HCT116 (cell line): ENCODE results near the gene SPARC. TPM values are rescaled to one million over a fixed set of nuclear protein-coding genes. Genes with fewer than 3 reads are reported as not detected.

Experiments used
- ATAC-seq: fragments of 200-7000 bp; cut with Tn5 transposase; 2 replicates; pipeline ENCODE4 v1.9.1; 2020; ENCODE audit warnings: mild to moderate bottlenecking, moderate library complexity
- BruUV-seq: library from RNA; stranded (reverse); fragments of 400-500 nt; replicated peaks from 2 replicates; lab custom pipeline; 2021; lab: Mats Ljungman, UMichigan
- CTCF ChIA-PET: fragments of 300-600 bp; sonication (Branson Sonifier 250); formaldehyde crosslinking; loops from one replicate; lab custom pipeline; 2021; ENCODE audit warnings: antibody characterized with exemption; lab: Charles Lee
- POLR2A ChIA-PET: fragments of 300-600, 350-600 bp; sonication (Branson Sonifier 250); formaldehyde crosslinking; loops from one replicate; lab custom pipeline; 2021; ENCODE audit warnings: antibody characterized with exemption; lab: Charles Lee
- RAD21 ChIA-PET, 2 experiments: fragments of 300-600 bp; sonication (Branson Sonifier 250); formaldehyde crosslinking; loops; one replicate each; lab custom pipeline; 2023; ENCODE audit warnings: low total read pairs in 2 of 2; ENCODE audit not compliant: uncharacterized antibody in 2 of 2, unreplicated experiment in 2 of 2, low non-redundant PET in 1 of 2; lab: Charles Lee
- DNase-seq: peaks from one replicate; pipeline ENCODE4 v3.0.0-alpha.2; 2010; ENCODE audit warnings: low read depth, low spot score
- H2AFZ ChIP-seq: fragments of 200-600 bp; shearing (Covaris generic), sonication (generic); 2 replicates; pipeline ENCODE4 v1.6.1; 2017; ENCODE audit warnings: low read depth, mixed run types, mixed read lengths, antibody characterized with exemption, low read length; ENCODE audit not compliant: poor library complexity, severe bottlenecking
- H3K27ac ChIP-seq: 2 replicates; pipeline ENCODE4 v1.5.1; 2012; ENCODE audit warnings: low read depth, low read length
- H3K27me3 ChIP-seq: fragments of 200-600 bp; sonication (generic); 2 replicates; pipeline ENCODE4 v1.6.1; 2016; ENCODE audit warnings: mixed run types, low read length, mixed read lengths; ENCODE audit not compliant: insufficient read depth
- H3K36me3 ChIP-seq, 2 experiments: fragments of 200-500 bp in 1 of 2; fragments of 200-600 bp in 1 of 2; sonication (Bioruptor generic) in 1 of 2; sonication (generic) in 1 of 2; 2 replicates each; pipeline versions ENCODE4 v1.5.1 to v1.6.1; 2014 to 2016; ENCODE audit warnings: low read length in 2 of 2, inconsistent platforms in 1 of 2, mixed read lengths in 1 of 2, mixed run types in 1 of 2; ENCODE audit not compliant: insufficient read depth in 2 of 2, control insufficient read depth in 1 of 2
- H3K4me1 ChIP-seq, 2 experiments: fragments of 200-600 bp in 1 of 2; sonication (generic) in 1 of 2; 2 replicates each; pipeline versions ENCODE4 v1.5.1 to v1.6.1; 2012 to 2017; ENCODE audit warnings: low read length in 2 of 2, inconsistent platforms in 1 of 2, mild to moderate bottlenecking in 1 of 2, mixed read lengths in 1 of 2, mixed run types in 1 of 2, moderate library complexity in 1 of 2; ENCODE audit not compliant: insufficient read depth in 2 of 2, control insufficient read depth in 1 of 2
- H3K4me2 ChIP-seq: fragments of 200-600 bp; sonication (generic); 2 replicates; pipeline ENCODE4 v1.6.1; 2017; ENCODE audit warnings: mixed run types, low read length, mixed read lengths
- H3K4me3 ChIP-seq, 2 experiments: fragments of 200-600 bp in 1 of 2; sonication (generic) in 1 of 2; replicated peaks in 1 of 2; 2 replicates each; pipeline ENCODE4 v1.5.1; 2011 to 2016; ENCODE audit warnings: low read length in 2 of 2, control low read depth in 1 of 2, low read depth in 1 of 2, mild to moderate bottlenecking in 1 of 2, mixed read lengths in 1 of 2, mixed run types in 1 of 2
- H3K79me2 ChIP-seq: fragments of 200-600 bp; sonication (generic); 2 replicates; pipeline ENCODE4 v1.6.1; 2017; ENCODE audit warnings: mild to moderate bottlenecking, mixed run types, low read length, moderate library complexity, mixed read lengths; ENCODE audit not compliant: insufficient read depth
- H3K9ac ChIP-seq: fragments of 200-600 bp; sonication (generic); 2 replicates; pipeline ENCODE4 v1.6.1; 2016; ENCODE audit warnings: low read length, mixed read lengths
- H3K9me2 ChIP-seq: fragments of 200-600 bp; sonication (generic), shearing (Covaris generic); 2 replicates; pipeline ENCODE4 v1.6.1; 2017; ENCODE audit warnings: mixed run types, mild to moderate bottlenecking, moderate library complexity; ENCODE audit not compliant: insufficient read depth
- H3K9me3 ChIP-seq, 2 experiments: fragments of 200-500 bp in 1 of 2; fragments of 200-600 bp in 1 of 2; sonication (Bioruptor generic) in 1 of 2; sonication (generic) in 1 of 2; 2 replicates each; pipeline ENCODE4 v1.6.1; 2014 to 2017; ENCODE audit warnings: low read length in 2 of 2, mixed read lengths in 2 of 2, inconsistent platforms in 1 of 2, low read depth in 1 of 2, mild to moderate bottlenecking in 1 of 2, mixed run types in 1 of 2, moderate library complexity in 1 of 2; ENCODE audit not compliant: control insufficient read depth in 1 of 2, insufficient read depth in 1 of 2
- H4K20me1 ChIP-seq: fragments of 200-600 bp; sonication (generic), shearing (Covaris generic); 2 replicates; pipeline ENCODE4 v1.6.1; 2017; ENCODE audit warnings: mixed run types, mild to moderate bottlenecking, moderate library complexity; ENCODE audit not compliant: insufficient read depth
- FOSL1 ChIP-seq: IDR thresholded peaks from 2 replicates; pipeline ENCODE4 v1.6.1; 2012; ENCODE audit warnings: low read depth
- POLR2A ChIP-seq: IDR thresholded peaks from 2 replicates; pipeline ENCODE4 v1.7.0; 2011; ENCODE audit warnings: borderline replicate concordance; ENCODE audit not compliant: insufficient read depth, insufficient read length; ENCODE audit errors: extremely low read depth
- SP1 ChIP-seq: IDR thresholded peaks from 2 replicates; pipeline ENCODE4 v1.6.1; 2012; ENCODE audit warnings: low read depth
- SRF ChIP-seq: IDR thresholded peaks from 2 replicates; pipeline ENCODE4 v1.6.1; 2012; ENCODE audit warnings: low read depth
- TCF7L2 ChIP-seq: IDR thresholded peaks from 2 replicates; pipeline ENCODE4 v1.7.0; 2011; ENCODE audit warnings: borderline replicate concordance, inconsistent platforms; ENCODE audit not compliant: insufficient read depth, insufficient read length; ENCODE audit errors: extremely low read depth
- YY1 ChIP-seq: IDR thresholded peaks from 2 replicates; pipeline ENCODE4 v1.6.1; 2011; ENCODE audit warnings: low read length, low read depth, moderate library complexity, mild to moderate bottlenecking; ENCODE audit not compliant: insufficient replicate concordance; ENCODE audit errors: extremely low read depth
- ZFX ChIP-seq: fragments of 450-650 bp; IDR thresholded peaks from 2 replicates; pipeline ENCODE4 v1.6.1; 2017
- intact Hi-C: fragments of 100-400 bp; cut with micrococcal nuclease; formaldehyde crosslinking; loops from 2 replicates; pipeline ENCODE4 v1.10.0; 2022
- total RNA-seq: library from RNA; stranded (reverse); gene quantifications from one replicate; pipeline ENCODE4 v1.2.1, GENCODE V29; 2021; ENCODE audit not compliant: unreplicated experiment
- TF ChIP-seq, protein P1 (sequence below): IDR thresholded peaks from 2 replicates; pipeline ENCODE4 v1.6.1; 2012
- TF ChIP-seq, protein P2 (sequence below): IDR thresholded peaks from 2 replicates; pipeline ENCODE4 v1.6.1; 2012

Gene SPARC
- total RNA-seq, 1 experiment from 2014 or later = 3.0 TPM

DNA sequence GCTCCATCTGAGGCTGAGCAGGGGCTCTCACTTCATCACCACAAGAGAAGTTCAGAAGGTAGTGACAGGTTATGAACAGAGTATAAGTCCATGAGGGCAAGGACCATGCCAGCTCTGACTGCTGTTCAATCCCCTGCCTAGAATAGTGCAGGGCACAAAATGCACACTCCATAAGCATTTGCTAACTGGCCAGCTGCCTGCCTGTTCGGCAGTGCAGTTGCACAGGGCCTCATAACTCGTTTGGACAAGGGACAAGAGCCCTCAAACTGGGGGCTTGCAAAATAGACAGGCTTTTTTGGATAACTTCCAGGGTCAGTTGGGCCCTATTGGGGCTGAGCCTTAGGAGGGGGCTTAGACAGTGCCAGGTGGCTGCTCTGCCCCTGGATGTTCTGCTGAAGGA, 21.1 kb downstream of the SPARC start:
- H2AFZ ChIP-seq = no peak overlapping the region
- RAD21 ChIA-PET = no interaction called here
- intact Hi-C loops = no loop called here
- no peaks in the 10 kb centered on the region for H3K27me3 ChIP-seq
- no TSS peak for BruUV-seq
- ATAC-seq (no peak), DNase-seq (no peak)
- POLR2A ChIA-PET = no interaction called here
- H3K9ac ChIP-seq = no peak overlapping the region
- no peaks in the 10 kb centered on the region for H3K9me2 ChIP-seq
- no peaks in the 10 kb centered on the region for H3K9me3 ChIP-seq
- TF ChIP-seq SRF = no peak
- TF ChIP-seq, protein P1, sequence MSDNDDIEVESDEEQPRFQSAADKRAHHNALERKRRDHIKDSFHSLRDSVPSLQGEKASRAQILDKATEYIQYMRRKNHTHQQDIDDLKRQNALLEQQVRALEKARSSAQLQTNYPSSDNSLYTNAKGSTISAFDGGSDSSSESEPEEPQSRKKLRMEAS = no peak
- no peak for TF ChIP-seq POLR2A
- TF ChIP-seq, protein P2, sequence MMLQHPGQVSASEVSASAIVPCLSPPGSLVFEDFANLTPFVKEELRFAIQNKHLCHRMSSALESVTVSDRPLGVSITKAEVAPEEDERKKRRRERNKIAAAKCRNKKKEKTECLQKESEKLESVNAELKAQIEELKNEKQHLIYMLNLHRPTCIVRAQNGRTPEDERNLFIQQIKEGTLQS = no peak
- H3K79me2 ChIP-seq = no peaks in the 10 kb centered on the region
- no peak overlapping the region for H3K4me2 ChIP-seq
- H3K4me1 ChIP-seq = peaks cover 2 to 31% of the 10 kb centered on the region in 2 experiments; a peak in 3 of 4 replicates
- H3K4me3 ChIP-seq = no peak overlapping the region
- H3K36me3 ChIP-seq = no peaks in the 10 kb centered on the region
- no peak overlapping the region for H3K27ac ChIP-seq
- CTCF ChIA-PET = interaction anchor here (1.1 to 1.9 kb wide), 2 partner anchors 74 to 76 kb away, joined by 4 read pairs; no protein-coding TSS in a partner anchor
- no peaks in the 10 kb centered on the region for H4K20me1 ChIP-seq

DNA sequence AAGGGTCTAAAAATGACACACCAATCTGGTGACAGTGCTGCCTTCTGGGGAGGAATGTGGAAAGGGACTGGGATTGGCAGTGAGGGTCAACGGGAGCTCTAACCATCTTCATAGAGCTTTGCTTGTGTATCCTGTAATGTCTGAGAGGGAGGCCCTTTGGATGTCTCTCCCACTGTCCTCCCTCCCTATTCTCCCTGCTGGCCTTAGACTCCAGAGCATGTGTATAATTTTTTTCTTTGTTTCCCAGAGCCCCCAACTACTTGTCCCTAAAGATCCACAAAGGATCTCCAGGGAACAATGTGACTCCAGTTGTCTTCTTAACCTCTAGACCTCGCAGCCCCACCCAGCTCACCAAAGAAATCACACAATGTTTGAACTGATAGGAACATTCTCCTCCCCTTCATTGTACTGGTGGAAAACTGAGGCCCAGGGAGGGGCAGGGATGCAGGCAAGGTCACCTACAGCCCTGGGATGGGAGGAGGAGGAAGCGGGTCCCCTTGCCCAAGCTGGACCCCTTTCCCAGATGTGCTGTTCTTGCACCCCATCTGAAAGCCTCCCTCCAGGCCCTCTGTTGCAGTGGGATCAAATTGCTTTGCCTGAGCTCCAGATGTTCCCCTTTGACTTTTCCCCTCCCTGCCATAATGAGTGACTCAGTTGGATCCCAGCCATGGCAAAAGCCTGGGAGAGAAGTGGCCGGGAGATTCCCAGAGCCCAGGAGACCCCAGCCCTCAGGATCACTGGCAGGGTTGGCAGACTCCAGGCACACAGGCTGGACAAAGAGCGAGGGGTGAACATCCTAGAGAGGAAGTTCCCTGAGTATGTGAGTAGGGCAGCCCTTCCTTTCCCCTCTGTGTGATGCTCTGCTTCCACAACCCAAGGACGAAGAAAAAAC, 21.8 kb downstream of the SPARC start:
- Histone ChIP-seq H3K79me2 (no peaks in the 10 kb centered on the region), H2AFZ (no peak overlapping the region), H3K27me3 (no peaks in the 10 kb centered on the region), H3K9ac (no peak overlapping the region), H3K27ac (no peak overlapping the region), H3K9me2 (no peaks in the 10 kb centered on the region), H3K36me3 (no peaks in the 10 kb centered on the region), H3K4me3 (no peak overlapping the region), H3K4me1 (peaks cover 2 to 24% of the 10 kb centered on the region in 2 experiments; a peak in 3 of 4 replicates), H3K9me3 (no peaks in the 10 kb centered on the region), H4K20me1 (no peaks in the 10 kb centered on the region), H3K4me2 (peak overlapping the region; percentile 41)
- ChIA-PET CTCF (interaction anchor here (1.1 to 1.9 kb wide), 2 partner anchors 75 to 77 kb away, joined by 4 read pairs; no protein-coding TSS in a partner anchor), POLR2A (no interaction called here), RAD21 (no interaction called here)
- intact Hi-C loops = no loop called here
- ATAC-seq = peak; percentile 40
- no peak for TF ChIP-seq SP1
- no peak for TF ChIP-seq SRF
- TF ChIP-seq FOSL1 = no peak
- TF ChIP-seq TCF7L2 = no peak
- TF ChIP-seq YY1 = no peak
- no peak for TF ChIP-seq ZFX
- no TSS peak for BruUV-seq
- no peak for DNase-seq
